H1 (cell line): Measurements from ENCODE around the gene PCYT2. TPM values are rescaled to one million over a fixed set of nuclear protein-coding genes. Genes with fewer than 3 reads are reported as not detected.

ENCODE experiments used
- CTCF ChIA-PET: fragments of 300-600 bp; sonication (Branson Sonifier 250); formaldehyde crosslinking; loops from one replicate; lab custom pipeline; 2021; ENCODE audit not compliant: partially characterized antibody; lab: Charles Lee
- POLR2A ChIA-PET: fragments of 300-600 bp; sonication (Branson Sonifier 250); formaldehyde crosslinking; loops from one replicate; lab custom pipeline; 2021; ENCODE audit warnings: inconsistent platforms; ENCODE audit not compliant: partially characterized antibody; lab: Charles Lee
- DNase-seq, 2 experiments: peaks; one replicate each; pipeline versions ENCODE4 v3.0.0 to v3.0.0-alpha.2; 2010 to 2022; ENCODE audit warnings: low spot score in 2 of 2, low read depth in 1 of 2, mixed read lengths in 1 of 2
- FAIRE-seq: peaks from 2 replicates; lab custom pipeline; 2011; peaks lifted over from hg19 to GRCh38; lab: Jason Lieb, UNC
- H2AFZ ChIP-seq: 2 replicates; pipeline ENCODE4 v1.8.1; 2012; ENCODE audit warnings: low read length, inconsistent platforms
- H2AK5ac ChIP-seq: 2 replicates; pipeline ENCODE4 v1.6.1; 2013; ENCODE audit warnings: low read depth, low read length
- H2BK120ac ChIP-seq: replicated peaks from 2 replicates; pipeline ENCODE3; 2013; ENCODE audit warnings: low read depth, low read length, inconsistent platforms
- H2BK12ac ChIP-seq: 2 replicates; pipeline ENCODE4 v1.6.1; 2013; ENCODE audit warnings: low read depth, low read length
- H2BK15ac ChIP-seq: 2 replicates; pipeline ENCODE4 v1.6.1; 2013; ENCODE audit warnings: low read length
- H2BK20ac ChIP-seq: 2 replicates; pipeline ENCODE4 v1.6.1; 2013; ENCODE audit warnings: low read length
- H2BK5ac ChIP-seq: 2 replicates; pipeline ENCODE4 v1.6.1; 2013; ENCODE audit warnings: low read depth, low read length
- H3K14ac ChIP-seq: 2 replicates; pipeline ENCODE4 v1.6.1; 2013; ENCODE audit warnings: inconsistent platforms; ENCODE audit not compliant: insufficient read length
- H3K18ac ChIP-seq: 2 replicates; pipeline ENCODE4 v1.6.1; 2013; ENCODE audit warnings: low read length; ENCODE audit errors: extremely low read depth
- H3K23ac ChIP-seq: 2 replicates; pipeline ENCODE4 v1.6.1; 2013; ENCODE audit warnings: inconsistent platforms; ENCODE audit not compliant: insufficient read length
- H3K23me2 ChIP-seq: 2 replicates; pipeline ENCODE4 v1.6.1; 2013; ENCODE audit warnings: low read depth, low read length
- H3K27ac ChIP-seq: 2 replicates; pipeline ENCODE4 v1.6.1; 2011; ENCODE audit warnings: low read depth, low read length, inconsistent platforms
- H3K27me3 ChIP-seq, 4 experiments: replicated peaks in 1 of 4; 1 replicate in 1 of 4; 2 replicates in 3 of 4; pipeline versions ENCODE4 v1.6.1 to v1.8.1; 2011 to 2013; ENCODE audit warnings: low read length in 3 of 4, mild to moderate bottlenecking in 3 of 4, inconsistent platforms in 2 of 4, mixed read lengths in 2 of 4, moderate library complexity in 1 of 4; ENCODE audit not compliant: control insufficient read depth in 3 of 4, insufficient read depth in 3 of 4; ENCODE audit errors: extremely low read depth in 1 of 4
- H3K36me3 ChIP-seq, 4 experiments: 2 replicates each; pipeline versions ENCODE4 v1.6.1 to v1.8.1; 2011 to 2013; ENCODE audit warnings: mild to moderate bottlenecking in 4 of 4, low read length in 3 of 4, moderate library complexity in 2 of 4, control low read depth in 1 of 4, inconsistent platforms in 1 of 4; ENCODE audit not compliant: insufficient read depth in 4 of 4, control insufficient read depth in 2 of 4
- H3K4ac ChIP-seq: replicated peaks from 2 replicates; pipeline ENCODE3; 2013; ENCODE audit warnings: low read length, low read depth, mixed read lengths, inconsistent platforms; ENCODE audit not compliant: insufficient read length
- H3K4me1 ChIP-seq, 4 experiments: replicated peaks in 1 of 4; 1 replicate in 1 of 4; 2 replicates in 3 of 4; pipeline versions ENCODE4 v1.6.1 to v1.8.1; 2011 to 2013; ENCODE audit warnings: low read length in 3 of 4, inconsistent platforms in 2 of 4, mixed read lengths in 1 of 4; ENCODE audit not compliant: insufficient read depth in 4 of 4, control insufficient read depth in 3 of 4
- H3K4me2 ChIP-seq, 2 experiments: 2 replicates each; pipeline versions ENCODE4 v1.6.1 to v1.8.1; 2011 to 2013; ENCODE audit warnings: low read depth in 2 of 2, low read length in 2 of 2, control low read depth in 1 of 2, inconsistent platforms in 1 of 2, mild to moderate bottlenecking in 1 of 2; ENCODE audit not compliant: insufficient read depth in 1 of 2
- H3K4me3 ChIP-seq, 4 experiments: fragments of 200-600, 300-600 bp in 1 of 4; sonication (generic), shearing (Covaris generic), sonication (Bioruptor Twin) in 1 of 4; 2 replicates each; pipeline versions ENCODE4 v1.5.1 to v1.8.1; 2011 to 2016; ENCODE audit warnings: low read length in 4 of 4, low read depth in 3 of 4, control low read depth in 2 of 4, inconsistent platforms in 2 of 4, mild to moderate bottlenecking in 2 of 4, mixed read lengths in 1 of 4, moderate library complexity in 1 of 4; ENCODE audit not compliant: insufficient read depth in 2 of 4; ENCODE audit errors: extremely low read depth in 1 of 4
- H3K56ac ChIP-seq: replicated peaks from 2 replicates; pipeline ENCODE3; 2013; ENCODE audit warnings: low read depth, mild to moderate bottlenecking, mixed read lengths, low read length, inconsistent platforms; ENCODE audit not compliant: insufficient read length
- H3K79me1 ChIP-seq: 2 replicates; pipeline ENCODE4 v1.6.1; 2013; ENCODE audit warnings: low read depth, low read length, control low read depth
- H3K79me2 ChIP-seq, 2 experiments: 2 replicates each; pipeline versions ENCODE4 v1.6.1 to v1.8.1; 2012 to 2013; ENCODE audit warnings: low read length in 2 of 2, mild to moderate bottlenecking in 2 of 2, inconsistent platforms in 1 of 2; ENCODE audit not compliant: insufficient read depth in 2 of 2, control insufficient read depth in 1 of 2
- H3K9ac ChIP-seq, 4 experiments: replicated peaks in 1 of 4; 1 replicate in 1 of 4; 2 replicates in 3 of 4; pipeline versions ENCODE4 v1.6.1 to v1.8.1; 2011 to 2013; ENCODE audit warnings: low read depth in 3 of 4, low read length in 3 of 4, control low read depth in 2 of 4, mild to moderate bottlenecking in 2 of 4, moderate library complexity in 2 of 4, inconsistent platforms in 1 of 4; ENCODE audit errors: extremely low read depth in 1 of 4
- H3K9me3 ChIP-seq, 2 experiments: 2 replicates each; pipeline versions ENCODE4 v1.6.1 to v1.8.1; 2012 to 2013; ENCODE audit warnings: mild to moderate bottlenecking in 2 of 2, moderate library complexity in 2 of 2, control low read depth in 1 of 2, inconsistent platforms in 1 of 2, low read depth in 1 of 2, low read length in 1 of 2, mixed read lengths in 1 of 2; ENCODE audit not compliant: insufficient read depth in 2 of 2
- H4K20me1 ChIP-seq, 2 experiments: replicated peaks in 1 of 2; 2 replicates each; pipeline versions ENCODE3 to v1.8.1; 2011 to 2013; ENCODE audit warnings: inconsistent platforms in 2 of 2, low read length in 2 of 2, mild to moderate bottlenecking in 1 of 2; ENCODE audit not compliant: insufficient read depth in 2 of 2, control insufficient read depth in 1 of 2
- H4K5ac ChIP-seq: 2 replicates; pipeline ENCODE4 v1.6.1; 2013; ENCODE audit warnings: low read length, low read depth, mixed read lengths, inconsistent platforms; ENCODE audit not compliant: insufficient read length
- H4K8ac ChIP-seq: 2 replicates; pipeline ENCODE4 v1.8.0; 2013; ENCODE audit warnings: mild to moderate bottlenecking, moderate library complexity, low read length, inconsistent platforms; ENCODE audit not compliant: insufficient read depth; ENCODE audit errors: extremely low read depth
- H4K91ac ChIP-seq: replicated peaks from 2 replicates; pipeline ENCODE3; 2013; ENCODE audit warnings: low read length, mixed read lengths, inconsistent platforms; ENCODE audit not compliant: insufficient read length
- EGR1 ChIP-seq: IDR thresholded peaks from 2 replicates; pipeline ENCODE4 v1.6.1; 2011; ENCODE audit warnings: low read depth, low read length, borderline replicate concordance
- HDAC6 ChIP-seq: IDR thresholded peaks from one replicate; pipeline ENCODE4 v1.7.1; 2012; ENCODE audit warnings: low read depth, mild to moderate bottlenecking, inconsistent platforms, low read length, moderate library complexity
- JUND ChIP-seq: IDR thresholded peaks from 2 replicates; pipeline ENCODE4 v1.6.1; 2011; ENCODE audit warnings: mild to moderate bottlenecking, improper control_type of control experiment, low read length
- PHF8 ChIP-seq: fragments of 200-600 bp; sonication (generic); conservative IDR thresholded peaks from 2 replicates; pipeline ENCODE4 v1.7.1; 2012; ENCODE audit warnings: low read depth, mild to moderate bottlenecking, inconsistent platforms, low read length, moderate library complexity
- POLR2AphosphoS5 ChIP-seq: IDR thresholded peaks from 2 replicates; pipeline ENCODE4 v1.6.1; 2011; ENCODE audit warnings: low read depth, low read length
- RAD21 ChIP-seq, 2 experiments: IDR thresholded peaks in 1 of 2; conservative IDR thresholded peaks in 1 of 2; 2 replicates each; pipeline ENCODE4 v1.6.1; 2011; ENCODE audit warnings: low read depth in 2 of 2, low read length in 2 of 2, improper control_type of control experiment in 1 of 2, inconsistent platforms in 1 of 2, mild to moderate bottlenecking in 1 of 2, moderate library complexity in 1 of 2
- RFX5 ChIP-seq: IDR thresholded peaks from 2 replicates; pipeline ENCODE4 v1.6.1; 2011; ENCODE audit warnings: low read depth, low read length, improper control_type of control experiment, borderline replicate concordance
- SP4 ChIP-seq: IDR thresholded peaks from 2 replicates; pipeline ENCODE4 v1.6.1; 2012; ENCODE audit warnings: low read length, inconsistent platforms
- TAF7 ChIP-seq: optimal IDR thresholded peaks from 2 replicates; pipeline ENCODE3; 2011; ENCODE audit warnings: low read depth, mild to moderate bottlenecking, inconsistent platforms, low read length, moderate library complexity, borderline replicate concordance
- YY1 ChIP-seq: IDR thresholded peaks from 2 replicates; pipeline ENCODE4 v1.6.1; 2011; ENCODE audit warnings: low read depth, mild to moderate bottlenecking, low read length
- WGBS, 2 experiments: shearing (Covaris generic) in 1 of 2; methylation state at CpG; one replicate each; pipeline versions ENCODE4 v1.1.6 to v1.1.7; 2013 to 2015; ENCODE audit warnings: low lambda C conversion rate in 2 of 2, mixed read lengths in 2 of 2, inconsistent platforms in 1 of 2, low coverage in 1 of 2, missing lambda C conversion rate in 1 of 2; ENCODE audit not compliant: insufficient replicate concordance in 2 of 2, insufficient coverage in 1 of 2, insufficient read length in 1 of 2; ENCODE audit errors: extremely low coverage in 1 of 2, missing lambda C conversion rate in 1 of 2; 5-methylcytosine and 5-hydroxymethylcytosine counted together
- polyA plus RNA-seq, 7 experiments: library from polyadenylated mRNA; depleted of rRNA in 3 of 7; stranded (reverse) in 5 of 7; unstranded in 2 of 7; fragments of >200 nt in 5 of 7; fragments of 200-250 nt in 2 of 7; gene quantifications; 1 replicate in 5 of 7; 2 replicates in 1 of 7; 4 replicates in 1 of 7; pipeline versions ENCODE4 v1.2.1 to v1.2.3, GENCODE V29; 2011 to 2013; ENCODE audit warnings: missing spikeins in 2 of 7, mixed read lengths in 2 of 7
- total RNA-seq: library from RNA; stranded (reverse); fragmentation: NEBNext Ultra II Directional; extraction: Animal tissue kit (Norgen Biotek cat#: 25700); gene quantifications from 2 replicates; pipeline ENCODE4 v1.2.1, GENCODE V29; 2021
- TF ChIP-seq, protein P1 (sequence below): IDR thresholded peaks from 2 replicates; pipeline ENCODE4 v1.6.1; 2012; ENCODE audit warnings: inconsistent platforms

Gene PCYT2
- total and polyA plus RNA-seq, 2 of the 8 experiments (the other 6 are each of a cell fraction or from before 2014, with no cell fraction given) = 29.9 to 31.3 TPM

DNA sequence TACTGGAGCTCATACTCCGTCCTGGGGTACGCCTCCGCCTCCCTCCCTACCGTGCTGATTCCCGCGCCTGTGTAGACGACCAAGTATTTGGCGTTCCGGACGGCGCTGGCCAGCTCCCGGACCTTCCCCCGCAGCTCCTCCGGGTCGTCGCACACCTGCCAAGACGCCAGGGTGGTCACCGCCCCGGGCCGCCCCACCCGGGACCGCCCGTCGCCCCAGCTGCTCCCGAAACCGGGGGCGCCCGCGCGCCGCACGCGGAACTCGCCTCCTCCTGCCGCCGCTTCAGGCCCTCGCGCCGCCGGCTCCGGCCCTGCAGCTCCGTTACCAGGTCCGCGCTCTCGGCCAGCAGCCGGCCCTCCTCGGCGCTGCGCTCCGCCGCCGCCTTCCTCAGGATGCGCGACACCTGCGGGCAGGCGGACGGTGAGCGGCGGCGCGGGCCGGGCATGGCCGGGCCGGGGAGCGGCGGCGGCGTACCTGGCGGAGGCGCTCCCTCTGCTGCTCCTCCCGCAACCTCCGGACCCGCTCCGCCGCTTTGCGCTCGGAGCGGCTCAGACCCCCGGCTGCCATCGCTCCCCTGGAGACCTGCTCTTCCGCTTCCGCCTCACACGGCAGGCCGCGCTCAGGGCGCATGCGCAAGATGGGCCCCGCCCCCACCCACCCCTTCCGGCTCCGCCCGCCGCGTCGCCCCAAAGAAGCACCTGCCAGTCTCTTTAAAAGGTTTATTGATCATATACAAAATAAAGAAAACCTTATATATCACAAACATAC lies 6.5 kb upstream of the PCYT2 start, which contains the start of gene SIRT7:
TSS of gene SIRT7 (minus strand) at position 612 of the 768 bp plus-strand sequence. CDS start at position 567, 45 bp downstream.
- Histone ChIP-seq H3K4me1 (peaks cover 0 to 13% (median 5%) of the 10 kb centered on the region in 4 experiments; a peak in 6 of 7 replicates), H2BK120ac (no peak within 1 kb of the TSS), H3K79me2 (peaks cover 7 to 50% of the 10 kb centered on the region in 2 experiments; a peak in 3 of 4 replicates), H3K9ac (peak within 1 kb of the TSS; percentile 5 to 87 (median 58)), H3K27ac (peak within 1 kb of the TSS; percentile 18; the same call in 1 of the 2 replicates), H3K14ac (no peak within 1 kb of the TSS), H2BK5ac (no peak within 1 kb of the TSS), H2AFZ (no peak within 1 kb of the TSS), H3K23me2 (peaks cover 5% of the 10 kb centered on the region), H3K4me2 (peak within 1 kb of the TSS; percentile 71 to 87), H4K5ac (no peak within 1 kb of the TSS), H3K23ac (no peak within 1 kb of the TSS), H3K79me1 (peaks cover 24% of the 10 kb centered on the region), H3K27me3 (no peaks in the 10 kb centered on the region), H3K18ac (no peak within 1 kb of the TSS), H4K20me1 (peaks cover 15 to 41% of the 10 kb centered on the region in 2 experiments), H3K4me3 (peak within 1 kb of the TSS; percentile 64 to 90 (median 75)), H2BK20ac (no peak within 1 kb of the TSS), H3K56ac (no peak within 1 kb of the TSS), H3K36me3 (peaks cover 11 to 43% (median 28%) of the 10 kb centered on the region in 4 experiments), H2BK15ac (no peak within 1 kb of the TSS; the same call in 1 of the 2 replicates), H2AK5ac (no peak within 1 kb of the TSS), H4K91ac (no peak within 1 kb of the TSS), H3K9me3 (no peaks in the 10 kb centered on the region), H3K4ac (no peak within 1 kb of the TSS), H2BK12ac (0 out of 2 replicates have a peak within 1 kb of the TSS, but pooled peaks have one; percentile 23), H4K8ac (peak within 1 kb of the TSS; percentile 60)
- POLR2A ChIA-PET = interaction anchor here (0.6 to 8.7 kb wide), 14 partner anchors 9 to 275 kb away, joined by 3 to 135 read pairs (median 4); partner anchors contain the start of genes MAFG and PYCR1
- WGBS, 2 experiments = 4% methylated on average over 32 of the region's 94 CpGs; no CpG with 5 or more reads in 1 of the 2 experiments
- peak in 1 of 2 experiments; percentile 83 for DNase-seq
- FAIRE-seq = no peak
- CTCF ChIA-PET = interaction anchor here (1.0 to 2.2 kb wide), 6 partner anchors 7 to 113 kb away, joined by 3 to 7 read pairs (median 4); partner anchors contain the start of gene ARHGDIA
- TF ChIP-seq PHF8 (peak; percentile 43; the same call in 1 of the 2 replicates), JUND (no peak), SP4 (no peak), POLR2AphosphoS5 (peak; percentile 66), HDAC6 (no peak), EGR1 (no peak), RFX5 (no peak), TAF7 (peak; percentile 9), YY1 (peak; percentile 63; the same call in 1 of the 2 replicates), RAD21 (IDR thresholded peaks at IDR 0.05 in 1 of 2, conservative IDR thresholded peaks at IDR 0.05 in 1 of 2; ENCODE audit: low read depth in 2 of 2, low read length in 2 of 2) (no peak)
- TF ChIP-seq, protein P1, sequence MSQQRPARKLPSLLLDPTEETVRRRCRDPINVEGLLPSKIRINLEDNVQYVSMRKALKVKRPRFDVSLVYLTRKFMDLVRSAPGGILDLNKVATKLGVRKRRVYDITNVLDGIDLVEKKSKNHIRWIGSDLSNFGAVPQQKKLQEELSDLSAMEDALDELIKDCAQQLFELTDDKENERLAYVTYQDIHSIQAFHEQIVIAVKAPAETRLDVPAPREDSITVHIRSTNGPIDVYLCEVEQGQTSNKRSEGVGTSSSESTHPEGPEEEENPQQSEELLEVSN = no peak
